Measurements from ENCODE around the gene GRIK5.
A peak's percentile ranks its signal among the peaks of the same experiment; 100 is the strongest.
"Not testable (repeated sequence)": the region's sequence is repeated elsewhere in the genome, so short reads cannot be mapped to it uniquely, and the experiment has no call there.

The GRIK5 gene

GRCh38 chr19:42069619-42070351 is at the start of gene GRIK5:
Gene GRIK5, minus strand, starts transcription at chr19:42070206. Its CDS starts 4,436 bp downstream, at chr19:42065770.
- peak; percentile 15 for DNase-seq

GRCh38 chr19:42117076-42117475 is 47.1 kb upstream of the GRIK5 start:
- no peak for DNase-seq

- no peak for DNase-seq
Observed at GRCh38 chr19:42116308-42117075, 46.5 kb upstream of the GRIK5 start.

DNA sequence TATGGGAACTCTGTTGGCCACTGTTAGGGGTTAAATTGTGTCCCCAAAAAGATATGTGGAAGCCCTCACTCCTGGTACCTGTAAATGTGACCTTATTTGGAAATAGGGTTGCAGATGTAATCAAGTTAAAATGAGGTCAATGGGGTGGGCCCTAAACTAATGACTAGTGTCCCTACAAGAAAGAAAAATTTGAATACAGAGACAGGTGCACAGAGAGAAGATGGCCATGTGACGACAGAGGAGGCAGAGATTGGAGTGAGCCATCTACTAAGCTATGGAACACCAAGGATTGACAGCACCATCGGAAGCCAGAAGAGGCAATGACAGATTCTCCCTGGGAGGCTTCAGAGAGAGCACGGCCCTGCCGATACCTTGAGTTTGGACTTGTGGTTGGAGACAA is 45.7 kb upstream of the GRIK5 start:
- no peak for DNase-seq

GRCh38 chr19:42115219-42115618 is 45.2 kb upstream of the GRIK5 start:
- no peak for DNase-seq

DNA sequence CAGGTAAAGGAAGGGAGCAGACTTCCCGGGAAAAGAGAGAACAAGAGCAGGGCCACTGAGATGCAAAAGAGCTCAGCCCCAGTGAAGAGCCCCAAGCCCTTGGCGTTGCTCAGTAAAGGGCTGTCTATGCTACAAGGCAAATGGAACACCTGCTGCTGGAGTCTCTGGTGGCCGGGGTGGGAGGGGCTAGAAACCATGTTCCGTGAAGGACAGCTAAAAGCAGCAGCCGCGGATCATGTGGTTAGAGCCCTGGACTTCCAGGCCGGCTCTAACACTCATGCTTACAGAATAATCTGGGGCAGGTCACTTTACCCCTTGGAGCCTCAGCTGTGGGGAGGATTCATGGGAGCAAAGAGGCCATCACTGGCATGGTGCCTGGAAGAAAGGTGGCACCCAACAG is 44.4 kb upstream of the GRIK5 start:
- DNase-seq = no peak

DNA sequence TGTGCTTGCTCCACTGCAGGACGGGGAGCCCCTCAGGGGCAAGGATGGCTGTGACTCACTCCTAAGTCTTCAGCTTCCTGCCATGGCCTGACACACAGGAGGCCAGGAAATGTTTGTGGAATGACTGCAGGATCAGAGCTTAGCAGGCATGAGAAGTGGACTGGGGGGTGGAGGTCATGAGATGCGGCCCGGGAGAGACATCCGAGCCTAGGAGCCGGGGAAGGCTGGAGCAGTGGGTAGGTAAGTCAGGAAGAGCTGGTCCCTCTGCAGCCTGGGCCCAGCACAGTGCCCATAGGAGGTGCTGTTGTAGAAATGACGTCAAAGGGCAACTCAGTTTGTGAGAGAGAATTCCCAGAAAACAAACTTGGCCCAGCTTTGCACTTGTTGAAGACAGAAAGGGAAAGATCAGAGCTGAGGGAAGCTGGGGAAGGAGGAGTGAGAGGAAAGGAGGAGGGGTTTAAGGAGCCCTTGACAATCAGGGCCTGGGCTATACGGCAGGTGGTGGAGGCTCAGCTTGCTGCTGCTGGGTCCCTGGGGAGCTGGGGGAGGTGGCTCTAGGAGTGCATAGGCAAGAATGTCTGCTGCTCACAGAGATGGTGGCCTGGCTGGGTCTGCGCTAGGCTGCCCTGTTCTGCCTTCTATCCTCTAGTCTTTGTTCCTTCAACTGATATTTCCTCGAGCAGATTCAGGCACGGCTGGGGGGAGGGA is 43.8 kb upstream of the GRIK5 start:
- no peak for DNase-seq

GRCh38 chr19:42111811-42112210 is 41.8 kb upstream of the GRIK5 start:
- no peak for DNase-seq

DNA sequence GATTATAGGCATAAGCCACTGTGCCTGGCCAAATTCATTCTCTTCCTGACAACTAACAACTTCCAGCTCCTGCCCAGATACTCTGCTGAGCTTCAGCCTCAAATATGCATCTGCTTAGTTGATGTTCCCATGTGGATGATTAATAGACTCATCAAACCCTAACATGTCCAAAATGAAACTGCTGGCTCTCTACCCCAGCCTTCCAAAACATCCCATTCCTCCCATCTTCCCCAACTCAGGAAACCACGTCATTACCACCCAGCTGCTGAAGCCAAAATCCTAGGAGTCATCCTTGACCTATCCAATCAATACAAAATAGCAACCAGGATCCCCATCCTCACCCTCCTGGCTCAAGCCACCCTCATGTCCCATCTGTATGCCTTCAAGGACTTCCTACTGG is 41.4 kb upstream of the GRIK5 start:
- no peak for DNase-seq

DNA sequence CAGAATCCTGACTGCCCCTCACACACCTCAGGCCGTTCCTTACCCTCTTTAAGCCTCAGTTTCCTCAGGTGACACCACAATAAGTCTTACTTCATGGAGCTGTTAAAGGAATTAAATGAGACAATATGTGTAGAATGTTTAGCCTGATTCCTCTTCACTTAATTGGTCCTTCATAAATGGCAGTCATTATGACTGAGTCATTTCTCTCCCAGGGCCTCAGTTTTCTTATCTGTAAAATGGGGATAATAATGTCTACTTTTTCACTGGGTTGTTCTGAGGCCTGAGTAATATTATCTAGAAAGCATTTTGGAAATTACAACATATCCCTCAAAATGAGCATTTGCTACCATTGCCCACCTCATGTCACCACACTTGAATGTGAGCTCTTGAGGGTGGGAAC is 40.7 kb upstream of the GRIK5 start:
- no peak for DNase-seq

DNA sequence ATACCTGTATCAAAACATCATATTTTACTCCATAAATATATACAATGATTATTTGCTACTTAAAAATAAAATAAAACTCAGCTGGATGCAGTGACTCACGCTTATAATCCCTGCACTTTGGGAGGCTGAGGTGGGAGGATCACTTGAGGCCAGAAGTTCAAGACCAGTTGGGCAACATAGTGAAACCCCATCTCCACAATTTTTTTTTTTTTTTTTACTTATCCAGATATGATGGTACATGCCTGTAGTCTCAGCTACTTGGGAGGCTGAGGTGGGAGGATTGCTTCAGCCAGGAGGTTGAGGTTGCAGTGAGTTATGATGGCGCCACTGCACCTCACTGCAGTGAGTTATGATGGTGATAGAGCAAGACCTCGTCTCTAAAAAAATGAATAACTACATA is 39.9 kb upstream of the GRIK5 start:
- DNase-seq = no peak

DNA sequence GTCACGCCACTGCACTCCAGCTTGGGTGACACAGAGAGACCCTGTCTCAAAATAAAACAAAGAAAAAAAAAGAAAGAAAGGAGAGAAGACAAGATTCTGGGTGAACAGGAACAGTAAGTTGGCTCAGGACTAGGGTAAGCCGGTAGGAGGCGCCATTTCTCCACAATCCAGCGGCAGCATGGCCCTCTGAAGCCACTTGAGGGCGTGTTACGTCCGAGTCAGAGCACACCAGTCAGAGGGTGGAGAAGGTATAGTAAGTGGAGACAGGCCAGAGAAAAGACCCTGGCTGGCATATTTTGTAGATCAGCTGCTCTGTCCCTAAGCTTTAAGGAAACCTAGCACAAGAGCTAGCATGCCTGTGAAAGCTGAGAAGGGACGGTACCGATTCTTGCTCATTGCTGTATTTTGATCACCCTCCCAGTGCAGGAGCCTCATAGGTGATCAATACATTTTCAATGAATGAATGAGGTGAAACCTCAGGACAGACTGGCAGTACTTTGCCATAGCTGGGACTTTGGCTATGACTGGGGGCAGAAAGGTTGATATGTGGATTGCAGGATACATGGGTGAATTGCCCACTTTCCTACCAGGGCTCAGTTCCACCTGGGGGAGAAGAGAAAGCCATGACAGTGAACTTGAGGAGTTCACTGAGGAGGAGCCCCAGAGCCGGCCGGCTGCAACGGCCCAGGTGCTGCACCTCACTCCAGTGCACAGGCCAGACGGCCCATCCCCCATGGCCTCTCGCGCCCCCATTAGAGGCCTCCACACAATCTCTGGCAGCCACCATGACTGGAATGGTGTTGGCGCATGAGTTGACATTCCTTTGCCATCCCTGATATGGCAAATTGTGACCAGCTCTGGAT is 38.8 kb upstream of the GRIK5 start:
- peak; percentile 83 for DNase-seq

- no peak for DNase-seq
Observed at GRCh38 chr19:42105368-42105767, 35.4 kb upstream of the GRIK5 start.

GRCh38 chr19:42102877-42103276 is 32.9 kb upstream of the GRIK5 start:
- DNase-seq = no peak

DNA sequence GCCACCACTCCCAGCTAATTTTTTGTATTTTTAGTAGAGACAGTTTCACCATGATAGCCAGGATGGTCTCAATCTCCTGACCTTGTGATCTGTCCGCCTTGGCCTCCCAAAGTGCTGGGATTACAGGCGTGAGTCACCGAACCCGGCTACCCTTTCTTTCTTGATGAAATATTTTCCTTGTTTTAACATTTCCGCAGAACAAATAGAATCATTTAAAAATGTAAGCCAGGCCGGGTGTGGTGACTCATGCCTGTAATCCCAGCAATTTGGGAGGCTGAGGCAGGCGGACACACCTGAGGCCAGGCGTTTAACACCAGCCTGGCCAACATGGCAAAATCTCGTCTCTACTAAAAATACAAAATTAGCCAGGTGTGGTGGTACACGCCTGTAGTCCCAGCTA is 30.2 kb upstream of the GRIK5 start:
- not testable (repeated sequence) for DNase-seq

GRCh38 chr19:42099336-42099925 is 29.4 kb upstream of the GRIK5 start:
- DNase-seq = no peak

GRCh38 chr19:42098781-42099180 is 28.8 kb upstream of the GRIK5 start:
- DNase-seq = no peak

- no peak for DNase-seq
Observed at GRCh38 chr19:42097461-42097860, 27.5 kb upstream of the GRIK5 start.

DNA sequence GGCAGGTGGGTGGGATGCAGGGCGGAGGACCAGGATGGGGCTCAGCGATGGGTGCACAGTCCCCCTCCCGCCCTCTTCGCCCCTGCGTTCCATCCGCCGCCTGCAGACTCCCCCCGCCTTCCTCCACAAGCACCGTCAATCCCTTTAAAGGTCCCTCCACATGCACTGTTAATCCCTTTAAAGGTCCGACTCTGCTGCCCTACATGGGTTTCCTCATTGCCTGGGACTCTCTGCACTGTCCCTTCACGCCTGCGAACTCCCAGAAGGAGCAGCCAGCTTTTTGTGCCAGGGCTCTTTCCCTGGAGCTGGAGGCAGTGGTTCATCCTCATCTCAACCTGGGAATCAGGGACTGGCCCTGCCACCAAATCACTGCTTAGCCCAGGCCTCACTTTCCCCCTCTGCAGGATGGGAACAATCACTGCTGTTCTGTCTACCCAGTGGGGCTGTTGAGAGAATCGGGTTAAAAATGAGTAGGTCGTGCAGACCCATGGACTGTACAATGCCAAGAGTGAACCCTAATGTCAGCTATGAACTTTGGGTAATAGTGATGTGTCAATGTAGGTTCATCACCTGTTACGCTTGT is 26.3 kb upstream of the GRIK5 start:
- no peak for DNase-seq

GRCh38 chr19:42095814-42096230 is 25.8 kb upstream of the GRIK5 start:
- DNase-seq = no peak

DNA sequence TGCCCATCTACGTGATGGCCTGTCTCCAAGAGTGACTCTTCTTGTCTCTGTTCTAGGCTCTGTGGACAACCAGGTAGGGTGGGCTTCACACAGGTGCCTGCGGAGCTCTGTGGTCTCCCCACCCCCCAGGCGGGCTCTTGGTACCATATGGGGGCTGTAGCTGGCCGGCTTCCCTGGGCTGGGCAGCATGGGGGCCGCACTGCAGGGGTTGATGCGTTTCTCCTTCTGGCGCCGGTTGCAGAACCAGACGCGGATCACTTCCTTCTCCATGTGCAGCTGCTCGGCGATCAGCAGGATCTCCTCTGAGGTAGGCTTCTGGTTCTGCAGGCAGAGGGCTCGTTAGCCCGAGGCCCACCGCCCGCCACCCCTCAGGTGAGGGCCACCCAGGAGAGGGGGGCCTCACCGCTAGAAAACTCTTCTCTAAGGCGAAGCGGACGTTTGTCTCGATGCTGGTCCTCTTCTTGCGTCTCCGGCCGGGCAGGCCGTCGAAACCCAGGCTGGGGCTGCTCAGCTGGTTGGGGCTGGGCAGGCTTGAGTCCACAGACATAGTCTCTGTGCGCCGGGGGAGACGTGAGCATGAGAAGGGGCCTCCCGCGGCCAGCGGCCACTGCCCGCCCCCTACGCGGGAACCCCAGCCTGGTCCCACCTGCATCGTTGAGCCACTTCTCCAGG is 25.3 kb upstream of the GRIK5 start:
- DNase-seq = no peak
